Astrocyte (in vitro differentiated cells and primary cell): ENCODE results near the gene LGALS9B.
"Not testable (repeated sequence)": the region's sequence is repeated elsewhere in the genome, so short reads cannot be mapped to it uniquely, and the experiment has no call there.

Experiments used
- EZH2 ChIP-seq: IDR thresholded peaks from 2 replicates; pipeline ENCODE4 v1.6.1; 2012; ENCODE audit warnings: mild to moderate bottlenecking, low read length, inconsistent platforms; ENCODE audit not compliant: insufficient read depth
- TF ChIP-seq, protein P1 (sequence below): IDR thresholded peaks from 2 replicates; pipeline ENCODE4 v1.5.1; 2011; ENCODE audit warnings: low read depth, mild to moderate bottlenecking, inconsistent platforms, low read length, moderate library complexity; ENCODE audit not compliant: insufficient read depth

DNA sequence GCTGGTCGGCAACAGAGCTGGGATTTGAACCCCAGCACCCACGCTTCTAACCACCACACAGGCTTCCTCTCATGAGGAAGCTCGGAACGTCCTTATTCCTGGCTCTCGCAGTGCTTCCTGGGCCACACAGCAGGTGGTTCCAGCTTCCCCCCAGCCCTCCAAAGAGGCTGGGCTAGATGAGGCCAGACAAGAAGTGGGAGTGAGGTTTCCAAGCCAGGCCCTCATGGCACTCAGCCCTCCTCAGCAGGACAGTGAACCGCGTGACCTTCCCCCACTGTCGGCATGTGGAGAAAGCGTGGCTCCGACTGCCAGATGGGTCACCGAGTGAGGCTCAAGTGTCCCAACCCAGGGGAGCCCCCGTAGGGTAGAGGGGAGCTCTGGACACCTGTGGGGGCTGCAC is 1.8 kb downstream of the LGALS9B start:
- TF ChIP-seq, protein P1, sequence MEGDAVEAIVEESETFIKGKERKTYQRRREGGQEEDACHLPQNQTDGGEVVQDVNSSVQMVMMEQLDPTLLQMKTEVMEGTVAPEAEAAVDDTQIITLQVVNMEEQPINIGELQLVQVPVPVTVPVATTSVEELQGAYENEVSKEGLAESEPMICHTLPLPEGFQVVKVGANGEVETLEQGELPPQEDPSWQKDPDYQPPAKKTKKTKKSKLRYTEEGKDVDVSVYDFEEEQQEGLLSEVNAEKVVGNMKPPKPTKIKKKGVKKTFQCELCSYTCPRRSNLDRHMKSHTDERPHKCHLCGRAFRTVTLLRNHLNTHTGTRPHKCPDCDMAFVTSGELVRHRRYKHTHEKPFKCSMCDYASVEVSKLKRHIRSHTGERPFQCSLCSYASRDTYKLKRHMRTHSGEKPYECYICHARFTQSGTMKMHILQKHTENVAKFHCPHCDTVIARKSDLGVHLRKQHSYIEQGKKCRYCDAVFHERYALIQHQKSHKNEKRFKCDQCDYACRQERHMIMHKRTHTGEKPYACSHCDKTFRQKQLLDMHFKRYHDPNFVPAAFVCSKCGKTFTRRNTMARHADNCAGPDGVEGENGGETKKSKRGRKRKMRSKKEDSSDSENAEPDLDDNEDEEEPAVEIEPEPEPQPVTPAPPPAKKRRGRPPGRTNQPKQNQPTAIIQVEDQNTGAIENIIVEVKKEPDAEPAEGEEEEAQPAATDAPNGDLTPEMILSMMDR: not testable (repeated sequence)
- not testable (repeated sequence) for TF ChIP-seq EZH2
